Measurements from ENCODE around the gene CFAP251. TPM values are rescaled to one million over a fixed set of nuclear protein-coding genes. Genes with fewer than 3 reads are reported as not detected.

The CFAP251 gene
- total and polyA plus RNA-seq, 2 experiments from 2014 or later = 3.0 to 3.7 TPM

- H3K27ac ChIP-seq = no peak overlapping the region
- WGBS (ENCODE audit: low lambda C conversion rate, missing lambda C conversion rate) = 78% methylated on average over 4 of the region's 4 CpGs
These were observed 34.8 kb downstream of the CFAP251 start for GRCh38 chr12:121953117-121953692.

GRCh38 chr12:121953695-121954094, 35.3 kb downstream of the CFAP251 start:
- no peak for DNase-seq (ENCODE audit: low spot score)
- H3K27ac ChIP-seq = no peak overlapping the region
- no peak overlapping the region for H3K4me3 ChIP-seq
- no peaks in the 10 kb centered on the region for H3K9me3 ChIP-seq (ENCODE audit: low read depth)
- no peaks in the 10 kb centered on the region for H4K20me1 ChIP-seq (ENCODE audit: insufficient read depth, poor library complexity, severe bottlenecking)
- no peaks in the 10 kb centered on the region for H3K79me2 ChIP-seq
- WGBS (ENCODE audit: low lambda C conversion rate, missing lambda C conversion rate) = 56% methylated on average over 3 of the region's 3 CpGs
- peaks cover 4% of the 10 kb centered on the region for H3K4me1 ChIP-seq (ENCODE audit: insufficient read depth)
- H3K9me2 ChIP-seq (replicated peaks; ENCODE audit: insufficient read depth) = no peaks in the 10 kb centered on the region
- no peaks in the 10 kb centered on the region for H3K27me3 ChIP-seq
- H3K36me3 ChIP-seq (replicated peaks; ENCODE audit: insufficient read depth, low read depth) = no peaks in the 10 kb centered on the region
- no peak overlapping the region for H2AFZ ChIP-seq
- H3K4me2 ChIP-seq = peak overlapping the region; percentile 23
- TF ChIP-seq EZH2 (IDR thresholded peaks at IDR 0.05; ENCODE audit: borderline replicate concordance) = no peak
- no peak for TF ChIP-seq CTCF (IDR thresholded peaks at IDR 0.05; ENCODE audit: poor library complexity)
- TF ChIP-seq EZH2phosphoT487 (IDR thresholded peaks at IDR 0.05; ENCODE audit: low read depth, severe bottlenecking, unreplicated experiment) = no peak

More at GRCh38 chr12:121953117-121953692, 34.8 kb downstream of the CFAP251 start:
- H3K9me2 ChIP-seq (replicated peaks; ENCODE audit: insufficient read depth) = no peaks in the 10 kb centered on the region
- TF ChIP-seq EZH2phosphoT487 (IDR thresholded peaks at IDR 0.05; ENCODE audit: low read depth, severe bottlenecking, unreplicated experiment) = no peak
- TF ChIP-seq CTCF (IDR thresholded peaks at IDR 0.05; ENCODE audit: poor library complexity) = no peak
- H3K4me3 ChIP-seq = no peak overlapping the region
- no peak for DNase-seq (ENCODE audit: low spot score)
- H3K36me3 ChIP-seq (replicated peaks; ENCODE audit: insufficient read depth, low read depth) = no peaks in the 10 kb centered on the region
- H4K20me1 ChIP-seq (ENCODE audit: insufficient read depth, poor library complexity, severe bottlenecking) = no peaks in the 10 kb centered on the region
- H2AFZ ChIP-seq = no peak overlapping the region
- H3K9me3 ChIP-seq (ENCODE audit: low read depth) = no peaks in the 10 kb centered on the region
- peaks cover 4% of the 10 kb centered on the region for H3K4me1 ChIP-seq (ENCODE audit: insufficient read depth)
- no peaks in the 10 kb centered on the region for H3K27me3 ChIP-seq
- H3K79me2 ChIP-seq = no peaks in the 10 kb centered on the region
- no peak overlapping the region for H3K4me2 ChIP-seq

- no peaks in the 10 kb centered on the region for H4K20me1 ChIP-seq (ENCODE audit: insufficient read depth, poor library complexity, severe bottlenecking)
- H3K27me3 ChIP-seq = no peaks in the 10 kb centered on the region
- TF ChIP-seq EZH2phosphoT487 (IDR thresholded peaks at IDR 0.05; ENCODE audit: low read depth, severe bottlenecking, unreplicated experiment) = no peak
- peak; percentile 36 for TF ChIP-seq CTCF (IDR thresholded peaks at IDR 0.05; ENCODE audit: poor library complexity)
- H3K4me1 ChIP-seq (ENCODE audit: insufficient read depth) = peaks cover 4% of the 10 kb centered on the region
- no peak overlapping the region for H3K4me3 ChIP-seq
- H3K36me3 ChIP-seq (replicated peaks; ENCODE audit: insufficient read depth, low read depth) = no peaks in the 10 kb centered on the region
- no peak overlapping the region for H3K27ac ChIP-seq
- no peak overlapping the region for H2AFZ ChIP-seq
- WGBS (ENCODE audit: low lambda C conversion rate, missing lambda C conversion rate) = 90% methylated on average over 13 of the region's 13 CpGs
- DNase-seq (ENCODE audit: low spot score) = no peak
- H3K9me2 ChIP-seq (replicated peaks; ENCODE audit: insufficient read depth) = no peaks in the 10 kb centered on the region
- H3K4me2 ChIP-seq = no peak overlapping the region
- no peaks in the 10 kb centered on the region for H3K79me2 ChIP-seq
- no peaks in the 10 kb centered on the region for H3K9me3 ChIP-seq (ENCODE audit: low read depth)
These were observed 37.2 kb downstream of the CFAP251 start for GRCh38 chr12:121955258-121956237.
